ENCODE results near the gene GRIN2A.

DNA sequence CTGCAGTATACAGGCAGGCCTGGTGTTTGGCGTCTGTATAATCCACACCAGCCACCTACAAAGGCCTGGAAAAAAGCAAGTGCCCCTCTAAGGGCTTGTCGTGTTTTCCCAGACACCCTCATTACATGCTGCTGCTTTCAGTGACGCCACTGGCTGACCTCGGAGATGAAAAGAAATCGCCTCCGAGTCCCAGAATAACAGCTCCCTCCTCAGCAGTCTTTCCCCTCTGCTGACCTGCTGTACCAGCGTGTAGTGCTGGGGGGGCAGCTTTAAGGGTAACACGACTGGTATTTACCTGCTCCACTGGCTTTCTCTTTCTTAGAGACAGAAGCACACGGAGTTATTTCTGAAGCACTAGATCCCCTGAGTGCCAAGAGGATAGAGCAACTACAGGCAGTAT, 296.8 kb downstream of the GRIN2A start:
- TF ChIP-seq, protein P1, sequence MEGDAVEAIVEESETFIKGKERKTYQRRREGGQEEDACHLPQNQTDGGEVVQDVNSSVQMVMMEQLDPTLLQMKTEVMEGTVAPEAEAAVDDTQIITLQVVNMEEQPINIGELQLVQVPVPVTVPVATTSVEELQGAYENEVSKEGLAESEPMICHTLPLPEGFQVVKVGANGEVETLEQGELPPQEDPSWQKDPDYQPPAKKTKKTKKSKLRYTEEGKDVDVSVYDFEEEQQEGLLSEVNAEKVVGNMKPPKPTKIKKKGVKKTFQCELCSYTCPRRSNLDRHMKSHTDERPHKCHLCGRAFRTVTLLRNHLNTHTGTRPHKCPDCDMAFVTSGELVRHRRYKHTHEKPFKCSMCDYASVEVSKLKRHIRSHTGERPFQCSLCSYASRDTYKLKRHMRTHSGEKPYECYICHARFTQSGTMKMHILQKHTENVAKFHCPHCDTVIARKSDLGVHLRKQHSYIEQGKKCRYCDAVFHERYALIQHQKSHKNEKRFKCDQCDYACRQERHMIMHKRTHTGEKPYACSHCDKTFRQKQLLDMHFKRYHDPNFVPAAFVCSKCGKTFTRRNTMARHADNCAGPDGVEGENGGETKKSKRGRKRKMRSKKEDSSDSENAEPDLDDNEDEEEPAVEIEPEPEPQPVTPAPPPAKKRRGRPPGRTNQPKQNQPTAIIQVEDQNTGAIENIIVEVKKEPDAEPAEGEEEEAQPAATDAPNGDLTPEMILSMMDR (IDR thresholded peaks at IDR 0.05; ENCODE audit: poor library complexity), result no peak
- TF ChIP-seq EZH2 (IDR thresholded peaks at IDR 0.05; ENCODE audit: borderline replicate concordance), result no peak

Data from hepatocyte (in vitro differentiated cells).